ENCODE data around the gene GYPC.
"Not testable (repeated sequence)": the region's sequence is repeated elsewhere in the genome, so short reads cannot be mapped to it uniquely, and the experiment has no call there.

The GYPC gene

DNA sequence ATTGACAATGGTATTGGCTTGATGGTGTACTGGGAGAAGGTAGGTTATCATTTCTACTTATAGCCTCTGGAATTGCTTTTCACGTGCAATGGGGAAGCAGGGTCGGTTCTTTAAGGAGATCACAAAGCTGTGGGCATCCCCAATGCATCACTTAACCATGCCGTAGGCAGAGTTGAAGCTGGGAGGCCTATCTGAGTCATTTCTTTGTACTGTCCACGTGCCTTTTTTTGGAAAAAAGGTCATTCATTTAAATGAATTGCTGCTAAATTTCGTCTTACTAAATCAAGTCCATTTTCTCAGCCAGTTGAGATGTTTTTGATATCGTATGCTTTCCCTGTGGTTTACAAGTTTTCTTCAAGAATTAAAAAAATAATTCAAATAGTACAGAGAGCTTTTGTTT is 17.2 kb upstream of the GYPC start:
- H3K4me3 ChIP-seq (ENCODE audit: low read length in 2 of 2), result no peak overlapping the region
- no peaks in the 10 kb centered on the region for H3K4me1 ChIP-seq (ENCODE audit: control insufficient read depth in 2 of 2, insufficient read depth in 2 of 2, low read length in 2 of 2)
- no peaks in the 10 kb centered on the region for H3K9me3 ChIP-seq (ENCODE audit: control insufficient read depth in 2 of 2, low read length in 2 of 2)
- H3K36me3 ChIP-seq (ENCODE audit: control insufficient read depth in 2 of 2, insufficient read depth in 2 of 2, low read length in 2 of 2), result no peaks in the 10 kb centered on the region
- no peak overlapping the region for H3K27ac ChIP-seq (ENCODE audit: low read depth in 2 of 2, low read length in 2 of 2)
- no peaks in the 10 kb centered on the region for H3K27me3 ChIP-seq (ENCODE audit: control insufficient read depth in 2 of 2, insufficient read depth in 2 of 2, low read length in 2 of 2)
- H3K9ac ChIP-seq (ENCODE audit: low read depth in 1 of 2, low read length in 2 of 2), result no peak overlapping the region

DNA sequence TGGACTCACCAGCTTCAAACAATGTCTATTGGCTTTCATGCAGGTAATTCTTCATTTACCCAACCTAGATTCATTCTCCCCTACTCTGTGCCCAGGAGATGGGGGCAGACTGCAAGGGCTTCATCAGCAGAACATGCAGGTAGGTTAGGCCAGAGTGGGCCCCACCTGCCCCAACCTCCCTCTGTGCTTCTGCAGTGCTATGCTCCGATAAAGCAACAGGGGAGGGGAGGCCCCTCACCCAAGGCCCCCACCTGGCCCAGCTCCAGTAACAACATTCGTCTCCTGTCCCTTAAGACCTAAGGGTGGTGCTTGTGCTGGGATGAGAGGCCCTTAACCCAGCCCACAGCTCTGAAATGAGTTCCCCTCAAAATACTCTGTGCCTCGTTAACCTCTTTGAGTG is 16.7 kb upstream of the GYPC start:
- Histone ChIP-seq H3K4me1 (ENCODE audit: control insufficient read depth in 2 of 2, insufficient read depth in 2 of 2, low read length in 2 of 2) (no peaks in the 10 kb centered on the region), H3K27me3 (ENCODE audit: control insufficient read depth in 2 of 2, insufficient read depth in 2 of 2, low read length in 2 of 2) (no peaks in the 10 kb centered on the region), H3K36me3 (ENCODE audit: control insufficient read depth in 2 of 2, insufficient read depth in 2 of 2, low read length in 2 of 2) (no peaks in the 10 kb centered on the region), H3K9me3 (ENCODE audit: control insufficient read depth in 2 of 2, low read length in 2 of 2) (no peaks in the 10 kb centered on the region), H3K4me3 (ENCODE audit: low read length in 2 of 2) (no peak overlapping the region), H3K9ac (ENCODE audit: low read depth in 1 of 2, low read length in 2 of 2) (no peak overlapping the region), H3K27ac (ENCODE audit: low read depth in 2 of 2, low read length in 2 of 2) (no peak overlapping the region)

DNA sequence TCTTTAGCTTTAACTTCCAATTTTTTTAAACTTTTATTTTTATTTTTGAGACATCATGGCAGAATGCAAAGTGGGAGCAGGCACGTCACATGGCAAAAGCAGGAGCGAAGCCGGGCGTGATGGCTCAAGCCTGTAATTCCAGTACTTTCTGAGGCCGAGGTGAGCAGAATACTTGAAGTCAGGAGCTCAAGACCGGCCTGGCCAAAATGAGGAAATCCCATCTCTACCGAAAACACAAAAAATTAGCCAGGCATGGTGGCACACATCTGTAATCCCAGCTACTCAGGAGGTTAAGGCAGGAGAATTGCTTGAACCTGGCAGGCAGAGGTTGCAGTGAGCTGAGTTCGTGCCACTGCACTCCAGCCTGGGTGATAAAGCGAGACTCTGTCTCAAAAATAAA is 14.7 kb upstream of the GYPC start:
- not testable (repeated sequence) for H3K9me3 ChIP-seq (ENCODE audit: control insufficient read depth in 2 of 2, low read length in 2 of 2); H3K36me3 ChIP-seq (ENCODE audit: control insufficient read depth in 2 of 2, insufficient read depth in 2 of 2, low read length in 2 of 2); H3K9ac ChIP-seq (ENCODE audit: low read depth in 1 of 2, low read length in 2 of 2); H3K4me1 ChIP-seq (ENCODE audit: control insufficient read depth in 2 of 2, insufficient read depth in 2 of 2, low read length in 2 of 2); H3K27me3 ChIP-seq (ENCODE audit: control insufficient read depth in 2 of 2, insufficient read depth in 2 of 2, low read length in 2 of 2); H3K4me3 ChIP-seq (ENCODE audit: low read length in 2 of 2); H3K27ac ChIP-seq (ENCODE audit: low read depth in 2 of 2, low read length in 2 of 2)

DNA sequence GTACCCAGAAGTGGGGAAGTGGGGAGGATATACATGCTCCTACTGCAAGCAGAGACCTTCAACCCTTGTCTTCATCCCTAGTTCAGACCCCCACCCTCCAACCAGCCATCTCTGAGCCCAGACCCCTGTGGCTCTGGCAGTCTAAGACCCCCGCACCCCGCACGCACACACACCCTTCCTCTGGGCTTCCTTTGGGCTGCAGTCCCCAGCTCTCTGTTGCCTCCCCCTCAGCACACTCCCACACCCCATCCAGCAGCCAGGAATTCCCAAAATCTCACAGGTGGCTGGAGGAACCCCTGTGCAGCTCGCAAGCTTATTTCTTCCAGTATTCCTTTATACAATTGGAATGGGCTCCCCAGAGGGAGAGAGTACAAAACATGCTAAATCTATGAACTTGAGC is 13.9 kb upstream of the GYPC start:
- no peak overlapping the region for H3K4me3 ChIP-seq (ENCODE audit: low read length in 2 of 2)
- no peak overlapping the region for H3K9ac ChIP-seq (ENCODE audit: low read depth in 1 of 2, low read length in 2 of 2)
- no peaks in the 10 kb centered on the region for H3K4me1 ChIP-seq (ENCODE audit: control insufficient read depth in 2 of 2, insufficient read depth in 2 of 2, low read length in 2 of 2)
- no peaks in the 10 kb centered on the region for H3K9me3 ChIP-seq (ENCODE audit: control insufficient read depth in 2 of 2, low read length in 2 of 2)
- no peaks in the 10 kb centered on the region for H3K27me3 ChIP-seq (ENCODE audit: control insufficient read depth in 2 of 2, insufficient read depth in 2 of 2, low read length in 2 of 2)
- no peaks in the 10 kb centered on the region for H3K36me3 ChIP-seq (ENCODE audit: control insufficient read depth in 2 of 2, insufficient read depth in 2 of 2, low read length in 2 of 2)
- no peak overlapping the region for H3K27ac ChIP-seq (ENCODE audit: low read depth in 2 of 2, low read length in 2 of 2)

DNA sequence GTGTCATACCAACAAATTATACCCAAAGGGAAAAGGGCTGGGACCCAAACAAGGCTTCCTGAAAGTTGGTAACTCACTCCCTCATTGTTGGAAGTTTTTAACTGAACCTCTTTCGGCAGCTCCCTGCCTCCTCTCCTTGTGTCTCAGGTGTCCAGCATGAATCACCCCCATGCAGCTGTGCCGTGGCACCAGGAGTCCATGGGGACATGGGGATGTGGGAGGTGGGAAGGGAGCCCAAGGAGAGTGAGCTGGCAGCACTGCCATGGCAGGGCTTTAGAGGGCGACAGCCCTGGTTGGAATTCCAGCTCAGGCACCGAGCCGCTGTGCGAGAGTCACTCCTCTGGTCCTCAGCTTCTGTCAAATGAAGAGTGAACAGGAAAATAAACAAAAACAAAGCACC is 12.5 kb upstream of the GYPC start:
- H3K9me3 ChIP-seq (ENCODE audit: control insufficient read depth in 2 of 2, low read length in 2 of 2), result no peaks in the 10 kb centered on the region
- H3K4me3 ChIP-seq (ENCODE audit: low read length in 2 of 2), result no peak overlapping the region
- no peaks in the 10 kb centered on the region for H3K36me3 ChIP-seq (ENCODE audit: control insufficient read depth in 2 of 2, insufficient read depth in 2 of 2, low read length in 2 of 2)
- no peaks in the 10 kb centered on the region for H3K4me1 ChIP-seq (ENCODE audit: control insufficient read depth in 2 of 2, insufficient read depth in 2 of 2, low read length in 2 of 2)
- no peak overlapping the region for H3K27ac ChIP-seq (ENCODE audit: low read depth in 2 of 2, low read length in 2 of 2)
- H3K27me3 ChIP-seq (ENCODE audit: control insufficient read depth in 2 of 2, insufficient read depth in 2 of 2, low read length in 2 of 2), result no peaks in the 10 kb centered on the region
- H3K9ac ChIP-seq (ENCODE audit: low read depth in 1 of 2, low read length in 2 of 2), result no peak overlapping the region

DNA sequence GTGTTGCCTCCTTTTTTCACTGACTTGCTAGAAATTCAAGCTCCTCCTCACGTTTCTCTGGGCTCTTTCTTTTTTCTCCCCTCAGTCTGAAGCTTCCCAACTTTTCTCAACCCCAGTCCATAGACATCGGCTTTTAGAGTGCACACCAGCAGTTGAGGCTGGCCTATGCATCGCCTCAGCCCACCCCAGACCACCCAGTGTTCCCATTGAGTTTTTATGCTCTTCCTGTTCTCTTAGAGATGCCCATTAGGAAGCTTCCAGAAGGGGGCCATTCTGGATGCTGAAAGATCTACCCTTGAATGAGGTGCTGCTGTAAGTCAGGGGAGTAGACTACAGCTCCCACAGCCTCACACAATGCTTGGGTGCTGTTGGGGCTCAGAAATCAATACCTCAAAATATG is 12.0 kb upstream of the GYPC start:
- no peaks in the 10 kb centered on the region for H3K9me3 ChIP-seq (ENCODE audit: control insufficient read depth in 2 of 2, low read length in 2 of 2)
- no peak overlapping the region for H3K4me3 ChIP-seq (ENCODE audit: low read length in 2 of 2)
- H3K27ac ChIP-seq (ENCODE audit: low read depth in 2 of 2, low read length in 2 of 2), result no peak overlapping the region
- H3K27me3 ChIP-seq (ENCODE audit: control insufficient read depth in 2 of 2, insufficient read depth in 2 of 2, low read length in 2 of 2), result no peaks in the 10 kb centered on the region
- no peaks in the 10 kb centered on the region for H3K36me3 ChIP-seq (ENCODE audit: control insufficient read depth in 2 of 2, insufficient read depth in 2 of 2, low read length in 2 of 2)
- no peaks in the 10 kb centered on the region for H3K4me1 ChIP-seq (ENCODE audit: control insufficient read depth in 2 of 2, insufficient read depth in 2 of 2, low read length in 2 of 2)
- H3K9ac ChIP-seq (ENCODE audit: low read depth in 1 of 2, low read length in 2 of 2), result no peak overlapping the region

DNA sequence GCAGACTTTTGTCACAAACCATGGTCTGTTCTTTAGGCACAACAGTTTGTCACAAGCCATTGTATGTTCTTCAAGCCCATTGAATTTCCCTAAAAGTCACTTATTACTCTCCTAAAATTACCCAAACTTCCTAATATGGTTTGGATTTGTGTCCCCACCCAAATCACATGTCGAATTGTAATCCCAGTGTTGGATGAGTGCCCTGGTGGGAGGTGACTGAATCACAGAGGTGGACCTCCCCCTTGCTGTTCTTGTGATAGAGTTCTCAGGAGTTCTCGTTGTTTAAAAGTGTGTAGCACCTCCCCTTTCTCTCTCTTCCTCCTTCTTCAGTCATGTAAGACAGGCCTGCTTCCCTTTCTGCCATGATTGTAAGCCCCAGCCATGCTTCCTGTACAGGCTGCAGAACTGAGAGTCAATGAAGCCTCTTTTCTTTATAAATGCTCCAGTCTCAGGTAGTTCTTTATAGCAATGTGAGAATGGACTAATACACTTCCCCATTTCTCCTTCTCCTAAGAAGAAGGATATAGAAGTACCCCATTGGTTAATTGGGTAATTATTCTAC is 11.2 kb upstream of the GYPC start:
- Histone ChIP-seq H3K9me3 (ENCODE audit: control insufficient read depth in 2 of 2, low read length in 2 of 2) (no peaks in the 10 kb centered on the region), H3K4me1 (ENCODE audit: control insufficient read depth in 2 of 2, insufficient read depth in 2 of 2, low read length in 2 of 2) (no peaks in the 10 kb centered on the region), H3K27me3 (ENCODE audit: control insufficient read depth in 2 of 2, insufficient read depth in 2 of 2, low read length in 2 of 2) (no peaks in the 10 kb centered on the region), H3K4me3 (ENCODE audit: low read length in 2 of 2) (no peak overlapping the region), H3K27ac (ENCODE audit: low read depth in 2 of 2, low read length in 2 of 2) (no peak overlapping the region), H3K36me3 (ENCODE audit: control insufficient read depth in 2 of 2, insufficient read depth in 2 of 2, low read length in 2 of 2) (no peaks in the 10 kb centered on the region), H3K9ac (ENCODE audit: low read depth in 1 of 2, low read length in 2 of 2) (no peak overlapping the region)

DNA sequence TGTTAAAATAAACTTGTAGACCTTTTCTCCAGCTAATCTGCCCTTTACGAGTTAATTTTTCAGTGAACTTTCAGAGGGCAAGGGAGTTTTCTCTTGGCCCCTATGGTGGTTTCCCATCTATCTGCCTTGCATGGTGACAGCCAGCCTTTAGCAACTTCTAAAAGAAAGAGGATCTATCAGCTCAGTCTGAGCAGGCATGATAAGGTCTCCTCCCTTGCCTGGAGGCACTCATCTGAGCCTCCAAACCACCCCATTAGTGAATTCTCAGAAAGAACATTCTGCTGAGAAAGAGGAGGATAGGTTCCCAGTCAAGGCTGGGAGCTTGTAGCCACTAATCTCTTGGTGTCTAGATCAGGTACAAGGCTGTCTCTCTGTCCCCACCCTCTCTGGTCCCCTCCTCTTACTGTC is 10.7 kb upstream of the GYPC start:
- H3K4me1 ChIP-seq (ENCODE audit: control insufficient read depth in 2 of 2, insufficient read depth in 2 of 2, low read length in 2 of 2), result no peaks in the 10 kb centered on the region
- no peaks in the 10 kb centered on the region for H3K27me3 ChIP-seq (ENCODE audit: control insufficient read depth in 2 of 2, insufficient read depth in 2 of 2, low read length in 2 of 2)
- H3K36me3 ChIP-seq (ENCODE audit: control insufficient read depth in 2 of 2, insufficient read depth in 2 of 2, low read length in 2 of 2), result no peaks in the 10 kb centered on the region
- no peak overlapping the region for H3K9ac ChIP-seq (ENCODE audit: low read depth in 1 of 2, low read length in 2 of 2)
- H3K4me3 ChIP-seq (ENCODE audit: low read length in 2 of 2), result no peak overlapping the region
- H3K9me3 ChIP-seq (ENCODE audit: control insufficient read depth in 2 of 2, low read length in 2 of 2), result no peaks in the 10 kb centered on the region
- H3K27ac ChIP-seq (ENCODE audit: low read depth in 2 of 2, low read length in 2 of 2), result no peak overlapping the region

DNA sequence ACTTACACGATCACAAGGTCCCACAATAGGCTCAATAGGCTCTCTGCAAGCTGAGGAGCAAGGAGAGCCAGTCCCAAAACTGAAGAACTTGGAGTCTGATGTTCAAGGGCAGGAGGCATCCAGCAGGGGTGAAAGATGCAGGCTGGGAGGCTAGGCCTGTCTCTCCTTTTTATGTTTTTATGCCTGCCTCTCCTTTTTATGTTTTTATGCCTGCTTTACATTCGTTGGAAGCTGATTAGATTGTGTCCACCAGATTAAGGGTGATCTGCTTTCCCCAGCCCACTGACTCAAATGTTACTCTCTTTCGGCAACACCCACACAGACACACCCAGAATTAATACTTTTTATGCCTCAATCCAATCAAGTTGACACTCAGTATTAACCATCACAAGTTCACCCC is 9.9 kb upstream of the GYPC start:
- no peak overlapping the region for H3K27ac ChIP-seq (ENCODE audit: low read depth in 2 of 2, low read length in 2 of 2)
- H3K9me3 ChIP-seq (ENCODE audit: control insufficient read depth in 2 of 2, low read length in 2 of 2), result no peaks in the 10 kb centered on the region

DNA sequence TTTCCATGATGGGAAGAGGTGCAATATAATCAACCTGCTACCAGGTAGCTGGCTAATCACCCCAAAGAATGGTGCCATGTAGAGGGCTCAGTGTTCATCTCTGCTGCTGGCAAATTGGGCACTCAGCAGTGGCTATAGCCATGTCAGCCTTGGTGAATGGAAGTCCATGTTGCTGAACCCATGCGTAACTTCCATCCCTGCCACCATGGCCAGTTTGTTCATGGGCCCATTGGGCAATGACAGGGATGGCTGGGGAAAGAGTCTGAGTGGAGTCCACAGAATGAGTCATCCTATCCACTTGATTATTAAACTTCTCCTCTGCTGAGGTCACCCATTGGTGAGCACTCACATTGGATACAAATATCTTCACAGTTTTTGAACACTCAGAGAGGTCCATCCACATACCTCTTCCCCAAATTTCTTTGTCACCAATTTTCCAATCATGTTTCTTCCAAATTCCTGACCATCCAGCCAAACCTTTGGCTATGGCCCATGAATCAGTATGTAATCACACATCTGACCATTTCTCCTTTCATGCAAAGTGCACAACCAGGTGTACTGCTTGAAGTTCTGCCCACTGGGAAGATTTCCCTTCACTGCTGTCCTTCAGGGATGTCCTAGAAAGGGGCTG is 8.1 kb upstream of the GYPC start:
- H3K9me3 ChIP-seq (ENCODE audit: control insufficient read depth in 2 of 2, low read length in 2 of 2); H3K4me1 ChIP-seq (ENCODE audit: control insufficient read depth in 2 of 2, insufficient read depth in 2 of 2, low read length in 2 of 2); H3K36me3 ChIP-seq (ENCODE audit: control insufficient read depth in 2 of 2, insufficient read depth in 2 of 2, low read length in 2 of 2); H3K27me3 ChIP-seq (ENCODE audit: control insufficient read depth in 2 of 2, insufficient read depth in 2 of 2, low read length in 2 of 2); H3K9ac ChIP-seq (ENCODE audit: low read depth in 1 of 2, low read length in 2 of 2); H3K27ac ChIP-seq (ENCODE audit: low read depth in 2 of 2, low read length in 2 of 2); H3K4me3 ChIP-seq (ENCODE audit: low read length in 2 of 2): not testable (repeated sequence)

More for the DNA sequence above, 9.9 kb upstream of the GYPC start:
- H3K4me3 ChIP-seq (ENCODE audit: low read length in 2 of 2), result no peak overlapping the region
- no peaks in the 10 kb centered on the region for H3K4me1 ChIP-seq (ENCODE audit: control insufficient read depth in 2 of 2, insufficient read depth in 2 of 2, low read length in 2 of 2)
- H3K9ac ChIP-seq (ENCODE audit: low read depth in 1 of 2, low read length in 2 of 2), result no peak overlapping the region
- H3K27me3 ChIP-seq (ENCODE audit: control insufficient read depth in 2 of 2, insufficient read depth in 2 of 2, low read length in 2 of 2), result no peaks in the 10 kb centered on the region
- no peaks in the 10 kb centered on the region for H3K36me3 ChIP-seq (ENCODE audit: control insufficient read depth in 2 of 2, insufficient read depth in 2 of 2, low read length in 2 of 2)

DNA sequence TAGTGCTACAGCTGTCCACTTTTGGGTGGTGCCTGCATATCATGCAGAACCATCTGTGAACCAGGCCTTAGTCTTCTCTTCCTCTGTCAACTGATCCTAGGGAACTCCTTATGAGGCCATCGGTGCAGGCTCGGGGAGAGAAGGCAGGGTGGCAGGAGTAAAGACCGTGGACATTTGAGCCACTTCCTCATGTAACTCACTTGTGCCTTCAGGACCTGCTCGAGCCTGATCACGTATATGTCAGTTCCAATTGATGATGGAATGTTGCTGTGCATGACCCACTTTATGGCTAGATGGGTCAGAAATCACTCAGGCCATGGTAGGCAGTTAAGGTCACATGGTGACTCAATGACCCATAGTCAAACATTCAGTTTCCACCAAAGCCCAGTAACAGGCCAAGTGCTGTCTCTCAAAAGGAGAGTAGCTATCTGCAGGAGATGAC is 7.6 kb upstream of the GYPC start:
- H3K27me3 ChIP-seq (ENCODE audit: control insufficient read depth in 2 of 2, insufficient read depth in 2 of 2, low read length in 2 of 2); H3K9me3 ChIP-seq (ENCODE audit: control insufficient read depth in 2 of 2, low read length in 2 of 2); H3K4me1 ChIP-seq (ENCODE audit: control insufficient read depth in 2 of 2, insufficient read depth in 2 of 2, low read length in 2 of 2); H3K4me3 ChIP-seq (ENCODE audit: low read length in 2 of 2); H3K36me3 ChIP-seq (ENCODE audit: control insufficient read depth in 2 of 2, insufficient read depth in 2 of 2, low read length in 2 of 2); H3K9ac ChIP-seq (ENCODE audit: low read depth in 1 of 2, low read length in 2 of 2); H3K27ac ChIP-seq (ENCODE audit: low read depth in 2 of 2, low read length in 2 of 2): not testable (repeated sequence)

Measured in mucosa of rectum (tissue), 2 donors.